ENCODE measurements around the gene PRR36.

The PRR36 gene

DNA sequence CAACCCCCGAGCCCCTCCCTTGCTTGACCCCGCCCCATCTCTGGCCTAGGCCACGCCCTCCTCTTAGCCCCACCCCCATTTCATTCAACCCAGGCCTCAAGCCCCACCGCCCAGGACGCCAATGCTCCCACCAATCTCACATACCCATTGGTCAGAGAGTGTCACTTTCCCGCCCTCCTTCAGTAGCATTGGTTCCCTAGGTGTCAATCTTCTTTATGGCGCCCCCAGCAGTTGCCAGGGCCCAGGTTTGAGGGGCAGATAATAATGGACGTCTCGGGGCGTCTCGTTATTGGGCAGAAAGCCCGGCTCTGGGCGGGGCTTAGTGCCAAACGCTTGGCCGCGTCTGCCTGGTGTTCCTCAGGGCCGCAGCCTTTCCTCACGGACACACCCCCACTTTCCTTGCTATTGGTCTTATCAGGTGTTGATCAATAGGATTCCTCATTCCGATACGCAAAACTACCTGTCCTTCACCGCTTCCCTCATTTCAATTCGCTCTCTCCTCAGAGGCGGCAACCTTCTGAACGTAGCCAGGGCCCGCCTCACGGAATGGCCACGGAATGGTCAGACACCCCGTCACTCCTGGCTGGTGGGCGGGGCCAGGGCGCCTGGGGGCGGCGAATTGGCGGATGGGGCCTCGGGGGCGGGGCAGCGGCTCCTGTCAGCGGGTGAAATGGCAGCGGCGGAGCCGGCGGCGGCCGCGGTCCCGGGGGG lies 44.5 kb downstream of the PRR36 start, which contains the start of gene EVI5L:
TSS of gene EVI5L (plus strand) at position 658 of the 711 bp plus-strand sequence. CDS start 16,325 bp downstream, outside the sequence.
- ChIA-PET CTCF (interaction anchor here (1.0 to 1.8 kb wide), 3 partner anchors 30 to 115 kb away, joined by 3 to 12 read pairs (median 3); no protein-coding TSS in a partner anchor), POLR2A (no interaction called here)
- H3K4me3 ChIP-seq (ENCODE audit: low read depth, low read length): peak within 1 kb of the TSS; percentile 70
- DNase-seq (ENCODE audit: low read depth, low spot score): peak; percentile 100
- TF ChIP-seq, protein P1, sequence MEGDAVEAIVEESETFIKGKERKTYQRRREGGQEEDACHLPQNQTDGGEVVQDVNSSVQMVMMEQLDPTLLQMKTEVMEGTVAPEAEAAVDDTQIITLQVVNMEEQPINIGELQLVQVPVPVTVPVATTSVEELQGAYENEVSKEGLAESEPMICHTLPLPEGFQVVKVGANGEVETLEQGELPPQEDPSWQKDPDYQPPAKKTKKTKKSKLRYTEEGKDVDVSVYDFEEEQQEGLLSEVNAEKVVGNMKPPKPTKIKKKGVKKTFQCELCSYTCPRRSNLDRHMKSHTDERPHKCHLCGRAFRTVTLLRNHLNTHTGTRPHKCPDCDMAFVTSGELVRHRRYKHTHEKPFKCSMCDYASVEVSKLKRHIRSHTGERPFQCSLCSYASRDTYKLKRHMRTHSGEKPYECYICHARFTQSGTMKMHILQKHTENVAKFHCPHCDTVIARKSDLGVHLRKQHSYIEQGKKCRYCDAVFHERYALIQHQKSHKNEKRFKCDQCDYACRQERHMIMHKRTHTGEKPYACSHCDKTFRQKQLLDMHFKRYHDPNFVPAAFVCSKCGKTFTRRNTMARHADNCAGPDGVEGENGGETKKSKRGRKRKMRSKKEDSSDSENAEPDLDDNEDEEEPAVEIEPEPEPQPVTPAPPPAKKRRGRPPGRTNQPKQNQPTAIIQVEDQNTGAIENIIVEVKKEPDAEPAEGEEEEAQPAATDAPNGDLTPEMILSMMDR (IDR thresholded peaks at IDR 0.05; ENCODE audit: insufficient read depth, low read length, missing control alignments): no peak

DNA sequence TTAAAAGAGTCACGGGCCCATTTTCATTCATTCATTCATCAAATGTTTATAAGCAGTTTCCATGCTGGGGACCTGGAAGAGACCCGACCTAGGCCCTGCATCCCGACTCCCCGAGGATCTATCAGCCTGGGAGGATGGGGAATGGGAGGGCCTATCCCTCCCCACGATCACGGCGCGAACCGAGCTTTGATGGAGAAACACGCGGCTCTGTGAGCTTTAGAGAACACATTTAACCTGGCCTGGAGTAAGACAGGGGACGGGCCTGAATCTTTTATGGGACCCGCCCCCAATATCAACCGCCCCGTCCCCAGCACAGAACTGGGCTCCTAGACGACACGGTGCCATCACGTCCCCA lies 45.0 kb downstream of the PRR36 start:
- peak overlapping the region; percentile 48 for H3K4me3 ChIP-seq (ENCODE audit: low read depth, low read length)
- TF ChIP-seq, protein P1 (IDR thresholded peaks at IDR 0.05; ENCODE audit: insufficient read depth, low read length, missing control alignments): no peak
- DNase-seq (ENCODE audit: low read depth, low spot score): no peak
- ChIA-PET POLR2A (interaction anchor here (0.6 kb wide), 1 partner anchor 512 kb away, joined by 3 read pairs; no protein-coding TSS in a partner anchor), CTCF (interaction anchor here (0.9 to 1.8 kb wide), 4 partner anchors 29 to 261 kb away, joined by 3 to 12 read pairs (median 4); no protein-coding TSS in a partner anchor)

DNA sequence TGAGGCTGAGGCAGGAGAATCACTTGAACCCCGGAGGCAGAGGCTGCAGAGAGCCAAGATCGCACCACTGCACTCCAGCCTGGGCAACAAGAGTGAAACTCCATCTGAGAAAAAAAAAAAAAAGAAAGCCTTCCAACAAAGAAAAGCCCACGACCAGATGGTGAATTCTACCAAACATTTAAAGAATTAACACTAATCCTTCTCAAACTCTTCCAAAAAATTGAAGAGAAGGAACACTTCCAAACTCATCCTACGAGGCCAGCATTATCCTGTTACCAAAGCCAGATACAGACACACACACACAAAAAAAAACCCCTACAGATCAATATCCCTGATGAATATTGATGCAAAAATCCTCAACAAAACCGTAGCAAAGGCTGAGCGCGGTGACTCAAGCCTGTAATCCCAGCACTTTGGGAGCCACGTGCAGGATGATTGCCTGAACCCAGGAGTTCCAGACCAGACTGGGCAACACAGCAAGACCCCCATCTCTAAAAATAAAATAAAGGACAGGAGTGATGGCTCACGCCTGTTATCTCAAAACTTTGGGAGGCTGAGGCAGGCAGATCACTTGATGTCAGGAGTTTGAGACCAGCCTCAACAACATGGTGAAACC lies 50.4 kb downstream of the PRR36 start:
- ChIA-PET CTCF (no interaction called here), POLR2A (no interaction called here)
- DNase-seq (ENCODE audit: low read depth, low spot score): no peak
- no peak overlapping the region for H3K4me3 ChIP-seq (ENCODE audit: low read depth, low read length)
- TF ChIP-seq, protein P1 (IDR thresholded peaks at IDR 0.05; ENCODE audit: insufficient read depth, low read length, missing control alignments): no peak

DNA sequence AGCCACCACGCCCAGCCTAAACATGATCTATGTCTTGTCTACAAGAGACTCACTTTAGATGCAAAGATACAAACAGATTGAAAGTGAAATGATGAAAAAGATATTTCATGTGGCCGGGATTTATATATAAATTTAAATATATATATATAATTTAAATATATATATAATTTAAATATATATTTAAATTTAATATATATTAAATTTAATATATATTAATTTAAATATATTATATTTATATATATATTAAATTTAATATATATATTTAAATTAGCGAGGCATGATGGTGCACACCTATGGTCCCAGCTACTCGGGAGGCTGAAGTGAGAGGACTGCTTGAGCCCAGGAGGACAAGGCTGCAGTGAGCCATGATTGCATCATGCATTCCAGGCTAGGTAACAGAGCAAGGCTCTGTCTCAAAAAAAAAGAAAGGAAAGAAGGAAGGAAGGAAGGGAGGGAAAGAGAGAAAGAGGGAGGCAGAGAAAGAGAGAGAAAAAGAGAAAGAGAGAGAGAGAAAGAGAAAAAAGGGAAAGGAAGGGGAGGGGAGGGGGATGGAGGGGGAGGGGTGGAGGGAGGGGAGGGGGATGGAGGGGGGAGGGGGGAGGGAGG lies 51.2 kb downstream of the PRR36 start:
- ChIA-PET CTCF (no interaction called here), POLR2A (no interaction called here)
- H3K4me3 ChIP-seq (ENCODE audit: low read depth, low read length): no peak overlapping the region
- TF ChIP-seq, protein P1 (IDR thresholded peaks at IDR 0.05; ENCODE audit: insufficient read depth, low read length, missing control alignments): no peak
- DNase-seq (ENCODE audit: low read depth, low spot score): no peak

DNA sequence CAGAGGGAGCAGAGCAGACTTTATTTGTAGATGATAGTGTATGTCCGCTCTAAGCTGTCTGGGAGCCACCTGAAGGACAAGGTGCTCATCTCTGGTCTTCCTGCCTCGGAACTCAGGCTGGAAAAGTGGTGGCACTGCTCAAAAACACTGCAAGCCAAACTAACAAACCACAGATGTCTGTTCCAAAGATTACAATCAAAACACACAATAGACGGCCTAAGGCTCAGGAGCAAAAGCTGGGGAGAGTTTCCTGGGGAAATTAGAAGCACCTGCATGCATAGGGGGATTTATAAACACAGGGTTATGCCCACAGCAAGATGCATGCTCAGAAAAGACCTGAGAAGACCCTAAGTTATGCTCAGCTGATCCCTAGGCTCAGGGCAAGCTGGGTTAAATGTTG lies 53.6 kb downstream of the PRR36 start:
- ChIA-PET CTCF (interaction anchor here (1.2 to 1.9 kb wide), 3 partner anchors 15 to 140 kb away, joined by 3 to 8 read pairs (median 5); partner anchors contain the start of gene TRAPPC5), POLR2A (no interaction called here)
- no peak for DNase-seq (ENCODE audit: low read depth, low spot score)
- no peak overlapping the region for H3K4me3 ChIP-seq (ENCODE audit: low read depth, low read length)
- TF ChIP-seq, protein P1 (IDR thresholded peaks at IDR 0.05; ENCODE audit: insufficient read depth, low read length, missing control alignments): no peak

DNA sequence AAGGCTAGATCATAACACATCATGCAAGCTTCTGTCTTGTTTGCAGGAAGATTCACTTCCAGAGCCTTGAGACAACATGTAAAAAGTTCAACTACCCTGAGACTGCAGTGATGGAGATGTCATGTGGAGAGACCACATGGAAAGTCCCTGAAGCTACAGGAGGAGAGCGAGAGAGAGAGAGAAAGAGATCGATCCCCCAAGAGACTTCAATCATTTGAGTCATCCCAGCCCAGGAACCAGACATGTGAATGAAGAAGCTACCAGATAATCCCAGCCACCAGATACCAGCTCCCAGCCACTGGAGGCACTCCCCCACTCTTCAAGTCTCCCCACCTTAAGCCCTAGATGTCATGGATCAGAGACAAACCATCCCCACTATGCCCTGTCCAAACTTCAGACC lies 54.9 kb downstream of the PRR36 start:
- TF ChIP-seq, protein P1 (IDR thresholded peaks at IDR 0.05; ENCODE audit: insufficient read depth, low read length, missing control alignments): no peak
- CTCF ChIA-PET: interaction anchor here (0.6 kb wide), 1 partner anchor 19 kb away, joined by 3 read pairs; no protein-coding TSS in a partner anchor
- no peak for DNase-seq (ENCODE audit: low read depth, low spot score)
- H3K4me3 ChIP-seq (ENCODE audit: low read depth, low read length): no peak overlapping the region
- POLR2A ChIA-PET: no interaction called here

All from AG04449 (cell line).